Measurements from ENCODE around the gene ASB3. TPM values are rescaled to one million over a fixed set of nuclear protein-coding genes. Genes with fewer than 3 reads are reported as not detected.
"Not testable (repeated sequence)": the region's sequence is repeated elsewhere in the genome, so short reads cannot be mapped to it uniquely, and the experiment has no call there.

Gene ASB3
- total RNA-seq, 1 donor from 2014 or later: 16.1 TPM

DNA sequence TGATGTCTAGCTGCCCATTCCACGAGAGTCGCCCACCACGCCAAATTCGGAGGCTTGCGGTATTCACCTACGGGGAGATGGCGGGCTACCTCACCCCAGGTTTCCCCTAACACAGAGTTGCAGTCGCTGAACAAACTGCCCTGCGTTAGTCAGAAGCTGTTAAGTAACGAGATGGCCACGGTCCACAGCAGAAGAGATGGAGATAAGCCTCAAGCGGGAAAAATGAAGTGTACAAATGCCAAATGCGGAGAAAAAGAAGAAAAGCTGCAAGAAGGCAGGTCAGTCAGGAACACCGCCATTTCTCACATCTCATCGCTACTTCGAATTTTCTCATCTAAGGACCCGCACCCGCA is 425 bp downstream of the ASB3 start:
- DNase-seq (ENCODE audit: low spot score): no peak

DNA sequence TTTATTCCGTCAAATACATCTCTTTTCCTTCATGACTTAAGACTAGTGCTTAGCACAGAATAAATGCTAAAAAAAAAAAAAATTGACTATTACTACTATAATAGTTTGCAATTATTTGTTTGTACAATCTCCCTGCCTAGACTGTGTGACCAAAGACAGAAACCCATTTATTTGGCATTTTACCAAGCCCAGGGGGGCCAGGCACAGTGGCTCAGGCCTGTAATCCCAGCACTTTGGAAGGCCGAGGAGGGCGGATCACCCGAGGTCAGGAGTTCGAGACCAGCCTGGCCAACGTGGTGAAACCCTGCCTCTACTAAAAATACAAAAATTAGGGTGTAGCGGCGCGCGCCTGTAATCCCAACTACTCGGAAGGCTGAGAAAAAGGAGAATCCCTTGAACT is 1.4 kb downstream of the ASB3 start:
- no peak for DNase-seq (ENCODE audit: low spot score)

DNA sequence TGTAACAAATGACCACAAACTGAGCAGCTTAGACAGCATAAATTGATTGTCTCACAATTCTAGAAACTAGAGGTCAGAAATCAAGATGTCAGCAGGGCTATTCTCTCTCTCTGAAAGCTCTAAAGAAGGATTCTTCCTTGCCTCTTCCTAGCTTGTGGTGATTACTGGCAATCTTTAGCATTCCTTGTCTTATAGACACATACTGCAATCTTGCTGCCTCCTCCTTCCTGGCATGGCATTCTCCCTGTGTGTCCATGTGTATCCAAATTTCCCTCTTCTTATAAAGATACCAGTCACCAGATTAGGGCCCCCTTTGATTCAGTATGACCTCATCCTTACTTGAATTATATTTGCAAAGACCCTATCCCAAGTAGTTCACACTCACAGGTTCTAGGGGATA is 2.3 kb downstream of the ASB3 start:
- DNase-seq (ENCODE audit: low spot score): no peak

DNA sequence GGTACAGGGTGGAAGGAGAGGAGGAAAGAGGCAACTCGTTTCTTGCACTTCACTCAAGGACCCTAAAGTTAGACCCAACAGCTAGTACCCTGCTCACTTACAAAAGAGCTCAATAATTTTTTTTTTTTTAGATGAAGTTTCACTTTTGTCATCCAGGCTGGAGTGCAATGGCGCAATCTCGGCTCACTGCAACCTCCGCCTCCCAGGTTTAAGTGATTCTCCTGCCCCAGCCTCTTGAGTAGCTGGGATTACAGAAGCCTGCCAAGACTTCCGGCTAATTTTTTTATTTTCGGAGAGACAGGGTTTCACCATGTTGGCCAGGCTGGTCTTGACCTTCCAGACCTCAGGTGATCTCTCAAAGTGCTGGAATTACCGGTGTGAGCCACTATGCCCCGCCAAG is 4.1 kb downstream of the ASB3 start:
- DNase-seq (ENCODE audit: low spot score): no peak

DNA sequence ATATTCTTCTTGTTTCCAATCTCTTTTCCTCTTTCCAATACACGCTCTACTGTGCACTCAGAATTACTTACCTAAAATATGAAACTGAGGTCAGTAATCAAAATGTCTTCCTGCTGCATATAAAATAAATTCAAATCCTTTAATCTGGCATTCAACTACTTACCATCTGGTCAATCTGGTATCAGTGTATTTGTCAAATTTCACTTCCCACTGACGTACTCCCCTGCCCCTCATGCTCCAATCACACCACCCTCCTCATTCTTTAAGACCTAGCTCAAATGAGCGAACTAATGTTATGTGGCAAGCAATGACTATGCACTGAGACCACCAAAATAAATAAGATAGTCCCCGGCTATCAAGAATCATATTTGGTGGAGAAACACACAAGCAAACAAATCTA is 6.7 kb downstream of the ASB3 start:
- DNase-seq (ENCODE audit: low spot score): no peak

DNA sequence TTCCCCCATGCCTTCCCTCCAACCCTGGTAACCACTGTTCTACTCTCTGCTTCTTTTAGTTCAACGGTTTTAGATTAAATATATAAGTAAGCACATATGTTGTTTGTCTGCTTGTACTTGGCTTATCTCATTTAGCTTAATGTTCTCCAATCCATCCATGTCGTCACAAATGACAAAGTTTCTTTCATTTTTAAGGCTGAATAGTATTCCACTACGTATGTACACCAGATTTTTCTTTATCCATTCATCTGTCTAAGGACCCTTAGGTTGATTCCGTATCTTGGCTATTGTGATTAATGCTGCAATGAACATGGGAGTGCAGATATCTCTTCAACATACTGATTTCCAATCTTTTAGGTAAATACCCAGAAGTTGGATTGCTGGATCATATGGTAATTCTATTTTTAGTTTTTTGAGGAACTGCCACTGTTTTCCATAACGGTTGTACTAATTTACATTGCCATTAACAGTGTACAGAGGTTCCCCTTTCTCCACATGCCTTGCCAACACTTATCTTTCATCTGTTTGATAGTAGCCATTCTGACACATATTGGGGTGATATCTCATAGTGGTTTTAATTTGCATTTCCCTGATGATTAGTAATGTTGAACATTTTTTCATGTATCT is 8.1 kb downstream of the ASB3 start:
- no peak for DNase-seq (ENCODE audit: low spot score)

DNA sequence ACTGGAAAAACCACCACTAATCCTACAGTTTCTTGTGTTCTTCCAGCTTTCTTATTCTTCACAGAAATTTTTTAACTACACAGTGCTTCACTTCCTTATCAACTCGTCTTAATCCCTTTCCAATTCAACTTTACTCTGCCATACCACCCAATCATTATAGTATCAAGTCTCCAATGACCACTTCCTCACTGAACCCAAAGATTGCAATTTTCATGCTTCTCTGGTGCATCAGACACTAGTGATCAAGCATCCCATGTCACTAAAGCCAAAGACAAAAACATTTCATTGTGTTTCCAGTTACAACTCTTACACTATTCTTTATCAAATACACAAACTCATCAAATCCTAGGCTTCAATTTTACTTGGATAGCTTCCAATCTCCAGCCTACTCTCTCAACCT is 9.6 kb downstream of the ASB3 start:
- DNase-seq (ENCODE audit: low spot score): no peak

DNA sequence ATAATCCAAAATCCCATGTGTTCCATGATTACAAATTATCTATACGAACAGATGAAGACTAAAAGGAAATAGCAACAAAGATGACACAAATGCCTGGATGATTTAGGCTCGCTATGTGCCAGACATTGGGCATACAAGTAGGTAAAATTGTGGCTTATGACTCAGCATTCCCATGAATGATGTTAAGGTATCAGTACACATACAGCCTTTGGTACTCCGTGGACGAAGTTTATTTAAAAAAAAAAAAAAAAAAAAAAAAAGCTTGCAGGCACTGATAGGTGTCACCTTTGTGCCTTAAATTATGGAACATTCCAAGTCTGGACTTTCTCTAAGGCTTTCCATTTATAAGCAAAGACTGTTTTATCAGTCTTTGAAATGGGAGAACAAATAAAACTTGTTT is 16.5 kb downstream of the ASB3 start:
- DNase-seq (ENCODE audit: low spot score): no peak

DNA sequence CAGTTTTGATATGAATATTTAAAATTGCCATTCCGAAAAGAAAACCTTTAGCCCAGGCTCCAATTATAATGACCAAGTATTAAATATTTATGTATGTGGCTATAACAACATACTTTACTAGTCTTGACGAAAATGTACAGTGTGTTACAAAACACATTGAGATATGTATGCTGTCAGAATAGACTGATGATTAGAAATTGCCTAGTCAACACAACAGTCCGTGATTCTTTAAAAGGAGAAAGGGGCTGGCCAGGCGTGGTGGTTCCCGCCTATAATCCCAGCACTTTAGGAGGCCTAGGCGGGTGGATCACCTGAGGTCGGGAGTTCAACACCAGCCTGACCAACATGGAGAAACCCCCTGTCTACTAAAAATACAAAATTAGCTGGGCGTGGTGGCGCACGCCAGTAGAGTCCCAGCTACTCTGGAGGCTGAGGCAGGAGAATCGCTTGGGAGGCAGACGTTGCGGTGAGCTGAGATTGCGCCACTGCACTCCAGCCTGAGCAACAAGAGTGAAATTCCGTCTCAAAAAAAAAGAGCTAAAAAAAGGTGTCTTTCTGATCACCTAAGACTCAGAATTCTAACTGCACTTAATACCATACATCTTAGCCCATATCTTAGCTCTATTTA is 17.3 kb downstream of the ASB3 start:
- no peak for DNase-seq (ENCODE audit: low spot score)

DNA sequence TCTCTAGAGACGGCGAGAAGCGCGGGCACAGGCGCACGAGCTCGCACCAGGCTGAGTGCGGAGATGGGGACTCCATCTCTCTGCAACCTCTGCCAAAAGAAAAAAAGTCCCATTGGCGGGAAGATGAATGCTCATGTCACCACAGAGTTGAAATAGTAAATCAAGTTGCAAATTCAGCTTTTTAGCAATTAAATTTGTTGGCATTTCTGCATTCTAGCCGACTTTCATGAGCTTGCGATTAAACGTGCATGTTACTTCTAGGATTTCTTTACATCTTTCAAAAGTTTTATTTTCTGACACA is 18.6 kb downstream of the ASB3 start:
- DNase-seq (ENCODE audit: low spot score): no peak

DNA sequence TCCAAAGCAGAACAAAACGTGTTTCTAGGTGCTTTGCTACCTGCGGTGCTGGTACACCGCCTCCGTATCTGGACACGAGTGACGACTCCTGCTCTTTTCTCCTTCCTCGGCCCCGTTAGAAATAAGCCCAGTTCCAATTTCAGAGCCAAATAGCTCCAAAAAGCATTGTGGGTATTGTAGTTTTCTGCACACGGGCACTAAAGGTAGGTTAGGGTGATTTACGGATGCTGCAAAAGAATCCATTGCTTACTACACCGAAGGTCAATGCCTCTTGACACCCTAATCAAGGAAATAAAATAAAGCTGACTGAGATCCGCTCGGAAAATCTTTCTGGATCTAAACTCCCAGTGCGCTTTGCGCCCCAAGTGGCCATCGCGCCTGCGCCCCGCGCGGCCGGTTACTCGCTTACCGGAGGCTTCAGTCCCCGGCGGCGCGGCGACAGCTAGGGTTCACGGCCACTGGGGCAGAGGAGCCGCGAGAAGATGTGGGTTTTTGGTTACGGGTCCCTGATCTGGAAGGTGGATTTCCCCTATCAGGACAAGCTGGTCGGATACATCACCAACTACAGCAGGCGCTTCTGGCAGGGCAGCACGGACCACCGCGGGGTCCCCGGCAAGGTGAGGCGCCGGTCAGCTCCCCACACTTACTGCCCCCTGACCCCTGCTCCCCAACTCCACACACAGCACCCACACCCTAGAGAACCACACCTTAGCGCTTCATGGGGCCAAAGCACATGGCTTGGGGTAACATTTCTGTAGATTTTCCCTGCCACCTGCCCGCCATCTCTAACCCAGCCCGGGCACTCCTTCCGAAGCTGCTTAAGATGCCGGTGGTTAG is 19.1 kb downstream of the ASB3 start, which contains the start of gene CHAC2:
TSS of gene CHAC2 (plus strand) at position 400 of the 837 bp plus-strand sequence. CDS start at position 483, 83 bp downstream.
- DNase-seq (ENCODE audit: low spot score): peak; percentile 84

DNA sequence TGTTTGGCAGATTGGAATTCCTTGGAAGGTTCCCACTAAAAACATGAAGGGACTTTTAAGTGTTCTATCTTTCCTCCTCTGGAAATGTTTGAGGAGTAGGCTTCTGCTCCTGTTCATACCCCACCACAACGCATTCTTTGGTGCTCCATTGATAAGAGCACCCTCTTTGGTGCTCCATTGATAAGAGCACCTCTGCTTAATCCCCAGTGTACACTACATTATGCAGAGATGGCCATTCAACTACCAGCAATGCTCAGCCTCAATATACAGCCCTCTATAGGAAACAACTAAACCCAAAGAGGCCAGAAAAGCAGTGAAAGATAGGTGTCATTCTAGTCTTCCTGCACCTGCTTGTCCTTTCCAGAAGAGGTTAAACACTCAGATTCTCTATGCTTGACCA is 21.0 kb downstream of the ASB3 start:
- no peak for DNase-seq (ENCODE audit: low spot score)

DNA sequence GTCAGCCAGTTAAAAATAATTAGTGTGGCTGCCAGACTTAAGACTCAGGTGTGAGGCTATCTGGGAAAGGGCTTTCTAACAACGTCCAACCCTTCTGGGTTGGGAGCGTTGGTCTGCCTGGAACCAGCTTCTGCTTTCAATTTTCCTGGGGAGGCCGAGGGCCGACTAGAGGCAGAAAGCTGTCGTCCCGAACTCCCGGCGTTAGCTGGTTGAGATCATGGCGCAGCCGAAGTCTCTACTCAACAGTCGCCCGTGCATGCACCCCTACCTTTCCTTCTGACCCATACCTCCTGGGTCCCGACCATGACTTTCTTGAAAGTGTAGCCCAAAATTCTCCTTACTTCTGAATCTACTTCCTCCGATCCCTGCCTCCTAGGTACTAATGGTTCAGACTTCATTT is 29.5 kb downstream of the ASB3 start:
- not testable (repeated sequence) for DNase-seq (ENCODE audit: low spot score)

DNA sequence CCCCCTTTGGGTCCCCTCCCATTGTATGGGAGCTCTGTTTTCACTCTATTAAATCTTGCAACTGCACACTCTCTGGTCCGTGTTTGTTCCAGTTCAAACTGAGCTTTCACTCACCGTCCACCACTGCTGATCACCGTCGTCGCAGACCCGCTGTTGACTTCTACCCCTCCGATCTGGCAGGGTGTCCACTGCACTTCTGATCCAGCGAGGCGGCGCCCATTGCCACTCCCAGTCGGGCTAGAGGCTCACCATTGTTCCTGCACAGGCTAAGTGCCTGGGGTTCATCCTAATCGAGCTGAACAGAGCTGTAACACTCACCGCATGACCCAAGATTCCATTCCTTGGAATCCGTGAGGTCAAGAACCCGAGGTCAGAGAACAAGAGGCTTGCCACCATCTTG is 30.1 kb downstream of the ASB3 start:
- DNase-seq (ENCODE audit: low spot score): no peak

DNA sequence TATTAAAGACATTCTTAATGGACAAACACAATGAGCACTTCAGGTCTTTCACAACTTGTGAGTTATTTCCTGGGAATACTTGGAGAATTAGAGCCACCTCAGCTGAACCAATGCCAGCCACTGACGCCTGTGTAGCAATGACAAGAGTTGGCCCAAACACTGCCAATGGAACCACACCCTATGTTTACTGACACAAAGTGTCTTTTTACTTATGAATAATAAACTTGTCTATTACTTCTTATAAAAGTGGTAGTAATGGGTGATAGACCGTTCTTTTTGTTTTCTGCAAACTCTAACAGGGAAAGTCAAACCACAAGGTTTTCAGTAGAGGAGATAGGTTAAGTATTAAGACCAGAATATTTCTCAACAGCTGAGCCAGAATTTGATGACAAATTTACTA is 31.6 kb downstream of the ASB3 start:
- DNase-seq (ENCODE audit: low spot score): no peak

DNA sequence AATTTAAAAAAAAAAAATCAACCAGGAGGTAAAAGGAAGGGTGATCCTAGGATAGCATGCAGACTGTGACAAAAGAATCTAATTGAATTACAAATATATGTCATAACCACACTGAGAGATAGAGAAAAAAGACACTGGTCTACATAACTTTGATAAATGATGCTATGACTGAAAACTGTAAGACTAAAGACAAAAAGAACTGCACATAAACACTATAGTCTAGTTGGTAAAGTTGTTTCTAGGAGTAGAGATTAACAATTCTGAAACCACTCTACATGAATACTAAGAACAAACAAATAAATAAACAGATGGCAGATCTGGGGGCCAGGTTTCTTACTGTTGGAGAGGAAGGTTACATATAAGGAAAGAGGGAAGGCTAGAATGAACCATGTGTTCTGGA is 33.7 kb downstream of the ASB3 start:
- no peak for DNase-seq (ENCODE audit: low spot score)

DNA sequence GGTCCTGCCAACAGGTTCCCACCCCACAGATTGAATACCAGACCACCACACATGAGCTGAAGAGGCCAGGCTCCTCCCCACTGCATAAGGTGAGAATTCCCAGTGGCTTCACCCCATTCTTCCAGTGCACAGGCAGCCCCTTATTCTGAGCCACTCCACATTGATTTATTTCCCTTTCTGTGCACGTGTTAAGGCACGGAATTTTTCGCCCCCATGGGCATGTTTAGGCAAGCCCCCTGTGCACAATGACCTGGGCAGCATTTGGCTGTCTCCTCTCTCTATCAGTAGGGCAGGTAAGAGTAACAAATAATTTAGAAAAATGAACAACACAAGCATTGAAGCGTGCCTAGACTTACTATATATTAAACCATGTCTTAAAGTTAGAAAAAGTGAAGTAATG is 34.4 kb downstream of the ASB3 start:
- DNase-seq (ENCODE audit: low spot score): no peak

DNA sequence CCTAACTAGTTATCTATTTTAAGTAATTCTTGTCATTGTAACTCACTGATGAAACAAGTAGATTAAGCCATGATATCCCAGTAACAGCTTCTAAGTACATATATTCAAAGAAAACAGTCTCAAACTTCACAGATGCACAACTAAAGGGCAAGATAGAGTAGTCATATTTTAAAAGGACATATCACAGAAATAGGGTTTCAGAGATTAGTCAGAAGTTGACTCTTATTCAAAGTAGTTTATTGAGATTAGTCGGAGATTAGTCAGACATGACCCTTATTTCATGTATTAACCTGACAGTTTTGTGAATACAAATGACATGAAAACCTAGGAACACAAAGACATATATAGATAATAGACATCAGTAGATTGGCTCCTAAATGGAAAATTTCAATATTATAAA is 35.0 kb downstream of the ASB3 start:
- DNase-seq (ENCODE audit: low spot score): no peak

DNA sequence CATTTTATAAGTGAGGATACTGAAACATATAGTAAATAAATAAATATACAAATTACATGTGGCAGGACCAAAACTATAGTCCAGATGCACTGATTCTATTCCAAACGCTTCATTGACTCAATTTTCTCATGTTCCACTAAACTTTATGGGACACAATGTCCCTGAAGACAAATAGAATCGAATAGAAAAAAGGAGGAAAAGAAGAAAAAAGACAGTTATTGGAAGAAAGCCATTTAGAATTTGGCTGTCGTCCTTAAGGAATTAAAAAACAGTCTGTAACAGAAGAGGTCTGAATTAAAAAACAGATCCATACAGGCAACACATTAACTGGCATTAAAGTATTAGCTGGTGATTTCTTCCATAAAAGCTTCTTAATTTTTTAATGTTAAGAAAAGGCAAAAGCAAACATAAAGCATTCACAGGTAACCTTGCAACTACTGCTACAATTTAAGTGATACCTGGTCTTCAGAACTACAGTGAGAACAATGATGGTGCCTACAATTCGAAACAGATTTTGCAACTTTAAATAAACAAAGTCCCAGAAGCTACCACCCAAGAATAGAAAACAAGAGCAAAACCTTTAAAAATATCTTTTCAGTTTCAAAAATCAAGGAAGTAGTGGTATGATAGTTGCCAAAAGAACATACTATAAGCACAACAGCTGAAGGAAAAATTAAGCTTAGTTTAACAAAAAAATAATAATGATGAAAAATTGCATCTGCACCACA is 36.5 kb downstream of the ASB3 start:
- no peak for DNase-seq (ENCODE audit: low spot score)

DNA sequence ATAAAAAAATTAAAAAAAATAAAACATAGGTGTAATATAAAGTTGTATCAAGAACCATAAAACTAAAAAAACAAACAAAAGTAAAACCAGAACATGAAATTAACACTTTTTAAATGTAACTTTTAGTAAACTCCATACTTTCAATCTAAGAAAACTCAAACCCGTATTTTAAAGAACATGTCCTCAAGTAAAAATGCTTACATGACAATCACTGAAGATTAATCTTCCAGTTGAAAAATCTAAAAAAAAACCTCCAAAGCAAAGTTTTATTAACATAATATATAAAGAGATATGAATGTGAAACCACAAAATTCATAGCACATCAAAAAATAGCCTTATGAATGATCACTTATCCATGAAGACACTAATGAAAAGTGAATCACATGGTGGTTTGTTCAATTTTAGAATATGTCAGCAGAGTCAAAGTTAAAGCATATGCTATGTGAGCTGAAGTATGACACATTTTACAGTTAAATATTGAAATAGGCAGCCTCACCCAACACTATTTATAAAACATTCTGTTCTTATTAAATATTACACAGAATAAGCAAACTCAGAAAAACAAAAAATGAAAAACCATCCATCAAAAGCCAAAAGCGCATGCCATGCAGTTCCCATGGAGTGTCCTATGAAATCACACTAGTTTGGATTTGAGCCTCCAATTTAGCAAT is 42.2 kb downstream of the ASB3 start:
- DNase-seq (ENCODE audit: low spot score): no peak

DNA sequence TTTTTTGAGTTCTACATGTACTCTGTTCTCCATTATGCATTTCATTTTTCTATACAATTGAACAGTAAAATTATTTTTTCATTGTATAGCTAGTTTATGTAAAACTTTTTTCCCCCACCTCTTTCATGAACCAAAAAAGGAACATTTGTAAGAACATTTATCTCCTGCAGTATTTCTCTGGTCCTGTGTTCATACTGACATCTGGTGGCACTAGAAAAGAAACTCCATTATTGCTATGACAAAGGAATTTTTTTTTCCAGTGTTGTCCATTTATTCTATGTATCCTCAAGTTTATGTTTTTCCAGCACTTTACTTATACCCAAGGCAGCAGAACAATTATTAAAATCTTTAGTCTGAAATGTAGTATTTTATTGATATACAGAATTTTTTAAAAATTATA is 46.6 kb downstream of the ASB3 start:
- no peak for DNase-seq (ENCODE audit: low spot score)

DNA sequence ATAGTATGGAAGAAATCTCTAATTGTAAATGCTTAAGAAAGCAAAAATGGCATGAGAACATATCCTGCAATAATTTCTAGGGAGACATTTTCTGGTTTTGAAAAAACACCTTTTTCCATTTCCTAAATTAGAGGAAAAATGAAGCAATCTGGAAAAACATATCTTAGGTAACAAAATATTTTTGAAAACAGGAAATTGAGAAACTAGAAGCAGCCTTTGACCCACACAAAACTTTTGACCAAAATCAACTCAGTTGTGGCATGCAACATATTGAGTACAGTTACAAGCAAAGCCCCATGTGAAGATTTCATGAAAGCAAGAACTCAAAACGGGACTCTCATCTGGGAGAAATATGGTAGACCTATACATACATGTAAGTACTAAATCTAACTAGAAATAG is 47.7 kb downstream of the ASB3 start:
- DNase-seq (ENCODE audit: low spot score): no peak
